HepG2 (cell line): ENCODE measurements around the gene HIC1. TPM values are rescaled to one million over a fixed set of nuclear protein-coding genes. Genes with fewer than 3 reads are reported as not detected.

Experiments used
- ATAC-seq: fragments of 200-7000 bp; cut with Tn5 transposase; 3 replicates; pipeline ENCODE4 v1.9.1; 2020; ENCODE audit warnings: mild to moderate bottlenecking, moderate library complexity
- BruUV-seq: library from RNA; stranded (reverse); fragments of 400-500 nt; replicated peaks from 2 replicates; lab custom pipeline; 2021; lab: Mats Ljungman, UMichigan
- CTCF ChIA-PET: fragments of 300-600 bp; formaldehyde crosslinking; extraction: SDS; loops from one replicate; lab custom pipeline; 2021; ENCODE audit warnings: low total read pairs, inconsistent platforms, low intra/inter-chr PET ratio; lab: Yijun Ruan, JAX
- POLR2A ChIA-PET: fragments of 350-600 bp; sonication (Branson Sonifier 250); formaldehyde crosslinking; loops from one replicate; lab custom pipeline; 2020; ENCODE audit warnings: antibody characterized with exemption, inconsistent platforms; lab: Yijun Ruan, JAX
- DNase-seq: peaks from one replicate; pipeline ENCODE4 v3.0.0-alpha.2; 2015; ENCODE audit warnings: low spot score
- FAIRE-seq: peaks from 3 replicates; lab custom pipeline; 2011; peaks lifted over from hg19 to GRCh38; lab: Jason Lieb, UNC
- H2AFZ ChIP-seq: one replicate; pipeline ENCODE4 v1.6.1; 2011; ENCODE audit warnings: low read length, inconsistent platforms
- H3K27ac ChIP-seq: fragments of 300-600 bp; 3 replicates; pipeline ENCODE4 v1.8.0; 2011; ENCODE audit warnings: mixed run types, mild to moderate bottlenecking, mixed read lengths, low read length, inconsistent platforms; ENCODE audit not compliant: insufficient read depth; ENCODE audit errors: extremely low read length
- H3K27me3 ChIP-seq, 2 experiments: fragments of 200-600 bp in 1 of 2; 2 replicates in 1 of 2; 3 replicates in 1 of 2; pipeline versions ENCODE4 v1.6.0 to v1.8.0; 2011; ENCODE audit warnings: low read length in 2 of 2, mild to moderate bottlenecking in 2 of 2, moderate library complexity in 2 of 2, inconsistent platforms in 1 of 2; ENCODE audit not compliant: insufficient read depth in 2 of 2, control insufficient read depth in 1 of 2
- H3K36me3 ChIP-seq, 2 experiments: fragments of 200-600 bp in 1 of 2; replicated peaks in 1 of 2; 2 replicates in 1 of 2; 3 replicates in 1 of 2; pipeline versions ENCODE4 v1.5.1 to v1.8.0; 2011; ENCODE audit warnings: low read length in 2 of 2, inconsistent platforms in 1 of 2; ENCODE audit not compliant: insufficient read depth in 2 of 2, control insufficient read depth in 1 of 2
- H3K4me1 ChIP-seq: 2 replicates; pipeline ENCODE4 v1.5.1; 2012; ENCODE audit warnings: low read length, inconsistent platforms; ENCODE audit not compliant: insufficient read depth
- H3K4me2 ChIP-seq: 2 replicates; pipeline ENCODE4 v1.6.0; 2011; ENCODE audit warnings: low read depth, low read length, inconsistent platforms
- H3K4me3 ChIP-seq, 3 experiments: fragments of 200-600 bp in 1 of 3; sonication (generic), shearing (Covaris generic) in 1 of 3; replicated peaks in 1 of 3; 2 replicates each; pipeline ENCODE4 v1.5.1; 2011 to 2016; ENCODE audit warnings: low read length in 3 of 3, inconsistent platforms in 2 of 3, low read depth in 2 of 3, mild to moderate bottlenecking in 2 of 3, control low read depth in 1 of 3, mixed read lengths in 1 of 3; ENCODE audit not compliant: insufficient read depth in 1 of 3
- H3K79me2 ChIP-seq: one replicate; pipeline ENCODE4 v1.6.1; 2011; ENCODE audit warnings: low read length, inconsistent platforms; ENCODE audit not compliant: insufficient read depth
- H3K9ac ChIP-seq: 2 replicates; pipeline ENCODE4 v1.6.0; 2011; ENCODE audit warnings: mild to moderate bottlenecking, low read depth, low read length, inconsistent platforms; ENCODE audit not compliant: insufficient read depth
- H3K9me3 ChIP-seq: 2 replicates; pipeline ENCODE4 v1.5.1; 2012; ENCODE audit warnings: mild to moderate bottlenecking, low read length
- H4K20me1 ChIP-seq: 2 replicates; pipeline ENCODE4 v1.6.0; 2011; ENCODE audit warnings: inconsistent platforms, mild to moderate bottlenecking, low read length, moderate library complexity; ENCODE audit not compliant: insufficient read depth
- AGO1 ChIP-seq: fragments of 200-400 bp; formaldehyde crosslinking; IDR thresholded peaks from 2 replicates; pipeline ENCODE4 v1.6.1; 2017; ENCODE audit warnings: mild to moderate bottlenecking, low read depth, low read length, moderate library complexity; ENCODE audit not compliant: poor library complexity, severe bottlenecking
- KLF6 ChIP-seq: IDR thresholded peaks from 2 replicates; pipeline ENCODE4 v1.8.0; 2016; ENCODE audit warnings: missing biosample characterization, missing genetic modification reagents
- MAX ChIP-seq: IDR thresholded peaks from 2 replicates; pipeline ENCODE4 v1.6.1; 2012; ENCODE audit warnings: inconsistent platforms
- PATZ1 ChIP-seq: sonication (generic); formaldehyde crosslinking; IDR thresholded peaks from 2 replicates; pipeline ENCODE4 v1.4.0; 2020; ENCODE audit warnings: missing genetic modification reagents
- RXRA ChIP-seq: sonication (generic); formaldehyde crosslinking; IDR thresholded peaks from 2 replicates; pipeline ENCODE4 v1.5.1; 2020; ENCODE audit warnings: missing genetic modification reagents
- SPEN ChIP-seq: sonication (generic); formaldehyde crosslinking; IDR thresholded peaks from 2 replicates; pipeline ENCODE4 v1.5.1; 2020; ENCODE audit warnings: low read depth, mild to moderate bottlenecking, missing genetic modification reagents
- THAP9 ChIP-seq: sonication (generic); formaldehyde crosslinking; IDR thresholded peaks from 2 replicates; pipeline ENCODE4; 2020; ENCODE audit warnings: missing genetic modification reagents, mild to moderate bottlenecking, borderline replicate concordance
- ZBTB42 ChIP-seq: sonication (generic); formaldehyde crosslinking; IDR thresholded peaks from 2 replicates; pipeline ENCODE4 v1.5.0; 2020; ENCODE audit warnings: mild to moderate bottlenecking, missing genetic modification reagents
- ZBTB46 ChIP-seq: sonication (generic); formaldehyde crosslinking; IDR thresholded peaks from 2 replicates; pipeline ENCODE4 v1.4.0; 2020; ENCODE audit warnings: mild to moderate bottlenecking, missing genetic modification reagents, borderline replicate concordance
- ZBTB7A ChIP-seq: sonication (generic); formaldehyde crosslinking; IDR thresholded peaks from 2 replicates; pipeline ENCODE4 v1.8.0; 2022; ENCODE audit warnings: mild to moderate bottlenecking, missing genetic modification reagents
- ZNF180 ChIP-seq: sonication (generic); formaldehyde crosslinking; IDR thresholded peaks from 2 replicates; pipeline ENCODE4 v1.4.0; 2020; ENCODE audit warnings: low read depth, missing genetic modification reagents, borderline replicate concordance
- ZNF547 ChIP-seq: sonication (generic); formaldehyde crosslinking; IDR thresholded peaks from 2 replicates; pipeline ENCODE4 v1.5.1; 2020; ENCODE audit warnings: mild to moderate bottlenecking, missing genetic modification reagents
- ZNF556 ChIP-seq: sonication (generic); formaldehyde crosslinking; IDR thresholded peaks from 2 replicates; pipeline ENCODE4 v1.4.0; 2020; ENCODE audit warnings: mild to moderate bottlenecking, missing genetic modification reagents, borderline replicate concordance
- ZNF761 ChIP-seq: sonication (generic); formaldehyde crosslinking; conservative IDR thresholded peaks from 2 replicates; pipeline ENCODE4 v1.4.0; 2020; ENCODE audit warnings: mild to moderate bottlenecking, missing genetic modification reagents
- ZSCAN21 ChIP-seq: sonication (generic); formaldehyde crosslinking; IDR thresholded peaks from 2 replicates; pipeline ENCODE4 v1.8.0; 2022; ENCODE audit warnings: mild to moderate bottlenecking, missing genetic modification reagents, moderate library complexity, borderline replicate concordance
- WGBS: methylation state at CpG from one replicate; pipeline ENCODE4 v1.1.6; 2017; ENCODE audit warnings: low lambda C conversion rate; 5-methylcytosine and 5-hydroxymethylcytosine counted together
- in situ Hi-C: cut with HindIII; loops from 2 replicates; pipeline ENCODE4 v1.10.0; 2017; ENCODE audit warnings: low pct_unique_long_range_greater_than_20kb; ENCODE audit not compliant: extremely low pct_ligation_motif_present
- intact Hi-C: fragments of 100-400 bp; cut with micrococcal nuclease; formaldehyde crosslinking; loops from one replicate; pipeline ENCODE4 v1.10.0; 2022; ENCODE audit not compliant: unreplicated experiment
- polyA plus RNA-seq, 8 experiments: library from polyadenylated mRNA; depleted of rRNA in 3 of 8; stranded (reverse) in 7 of 8; unstranded in 1 of 8; fragments of >200 nt; fragmentation: Illumina TruSeq in 4 of 8; extraction: Trizol in 4 of 8; gene quantifications; 2 replicates each; pipeline versions ENCODE4 v1.2.1 to v1.2.3, GENCODE V29; 2011 to 2016; ENCODE audit warnings: low read depth in 4 of 8, missing spikeins in 1 of 8, mixed read lengths in 1 of 8; ENCODE audit not compliant: insufficient read depth in 1 of 8
- total RNA-seq, 5 experiments: library from RNA; depleted of rRNA; stranded (reverse); fragments of >200 nt; fragmentation: Illumina TruSeq; extraction: Trizol; gene quantifications; 2 replicates each; pipeline ENCODE4 v1.2.3, GENCODE V29; 2016; ENCODE audit warnings: low read depth in 1 of 5

HIC1 gene
- total and polyA plus RNA-seq, 2 of the 13 experiments (the other 11 are each of a cell fraction or from before 2014, with no cell fraction given) = 0.04 to 0.31 TPM

- Histone ChIP-seq H3K9ac (0 out of 2 replicates have a peak overlapping the region, but pooled peaks have one; percentile 13), H2AFZ (no peak overlapping the region), H3K4me2 (peak overlapping the region; percentile 80), H3K4me3 (peak overlapping the region; percentile 64 to 76 (median 65)), H3K9me3 (no peaks in the 10 kb centered on the region), H3K4me1 (peaks cover 35% of the 10 kb centered on the region), H3K27ac (no peak overlapping the region), H3K79me2 (no peaks in the 10 kb centered on the region), H3K36me3 (no peaks in the 10 kb centered on the region), H3K27me3 (peaks cover 4 to 26% of the 10 kb centered on the region in 2 experiments; a peak in 4 of 5 replicates), H4K20me1 (peaks cover 20% of the 10 kb centered on the region; the same call in 1 of the 2 replicates)
- DNase-seq (peak; percentile 49), ATAC-seq (peak; percentile 31), FAIRE-seq (no peak)
- in situ Hi-C loops (no loop called here), intact Hi-C loops (loop anchor here (1.0 kb wide), 1 partner anchor 191 kb away; no protein-coding TSS in a partner anchor)
- CTCF ChIA-PET = interaction anchor here (0.8 to 3.8 kb wide), 2 partner anchors 191 to 299 kb away, joined by 3 to 37 read pairs; no protein-coding TSS in a partner anchor
- BruUV-seq = no TSS peak
- 6% methylated on average over 25 of the region's 84 CpGs for WGBS
- POLR2A ChIA-PET = interaction anchor here (0.7 to 1.1 kb wide), 3 partner anchors 50 to 424 kb away, joined by 3 read pairs; no protein-coding TSS in a partner anchor
- TF ChIP-seq ZNF556 = 0 out of 2 replicates have a peak, but pooled peaks have one; percentile 55
- TF ChIP-seq KLF6 (CRISPR knock-in tag) = no peak
- TF ChIP-seq AGO1 = peak; percentile 44
- peak; percentile 56; the same call in 1 of the 2 replicates for TF ChIP-seq SPEN
- TF ChIP-seq ZSCAN21 = peak; percentile 45; the same call in 1 of the 2 replicates
- TF ChIP-seq THAP9 = peak; percentile 9; the same call in 1 of the 2 replicates
- TF ChIP-seq ZNF761 = no peak
- peak; percentile 35; the same call in 1 of the 2 replicates for TF ChIP-seq ZBTB46 (CRISPR knock-in tag)
- TF ChIP-seq ZNF180 (CRISPR knock-in tag) = no peak
- TF ChIP-seq PATZ1 = peak; percentile 88
- peak; percentile 49; the same call in 1 of the 2 replicates for TF ChIP-seq RXRA (CRISPR knock-in tag)
- TF ChIP-seq ZBTB42 (CRISPR knock-in tag) = 0 out of 2 replicates have a peak, but pooled peaks have one; percentile 55
- TF ChIP-seq ZBTB7A (CRISPR knock-in tag) = no peak
- TF ChIP-seq ZNF547 = peak; percentile 60; the same call in 1 of the 2 replicates
- peak; percentile 37; the same call in 1 of the 2 replicates for TF ChIP-seq MAX
Measured at GRCh38 chr17:2053380-2054261, 1.3 kb upstream of the HIC1 start.
